Liver (tissue), 3 donors: ENCODE data around the gene SCUBE1.

Source experiments
- FOXA1 ChIP-seq: IDR thresholded peaks from 2 replicates; pipeline ENCODE4 v1.6.1; 2016; ENCODE audit warnings: antibody characterized with exemption
- GABPA ChIP-seq, 2 donors: IDR thresholded peaks in 1 of 2; conservative IDR thresholded peaks in 1 of 2; 2 replicates each; pipeline ENCODE4 v1.6.1; 2016; ENCODE audit warnings: antibody characterized with exemption in 2 of 2, mild to moderate bottlenecking in 1 of 2, moderate library complexity in 1 of 2
- HNF4A ChIP-seq, 2 donors: conservative IDR thresholded peaks; 2 replicates each; pipeline ENCODE4 v1.6.1; 2016; ENCODE audit warnings: antibody characterized with exemption in 2 of 2, mild to moderate bottlenecking in 2 of 2
- HNF4G ChIP-seq: IDR thresholded peaks from 2 replicates; pipeline ENCODE4 v1.6.1; 2016; ENCODE audit warnings: antibody characterized with exemption
- JUND ChIP-seq, 2 donors: IDR thresholded peaks; 2 replicates each; pipeline ENCODE4 v1.6.1; 2016; ENCODE audit warnings: antibody characterized with exemption in 2 of 2
- RAD21 ChIP-seq, 2 donors: IDR thresholded peaks; 2 replicates each; pipeline ENCODE4 v1.6.1; 2016; ENCODE audit warnings: antibody characterized with exemption in 2 of 2, mild to moderate bottlenecking in 2 of 2
- SP1 ChIP-seq: IDR thresholded peaks from 2 replicates; pipeline ENCODE4 v1.6.1; 2018; ENCODE audit warnings: antibody characterized with exemption, mild to moderate bottlenecking
- TAF1 ChIP-seq: conservative IDR thresholded peaks from 2 replicates; pipeline ENCODE4 v1.6.1; 2016; ENCODE audit warnings: antibody characterized with exemption, mild to moderate bottlenecking
- YY1 ChIP-seq: IDR thresholded peaks from 2 replicates; pipeline ENCODE4 v1.6.1; 2016; ENCODE audit warnings: antibody characterized with exemption, mild to moderate bottlenecking
- TF ChIP-seq, protein P1 (sequence below): fragments of 150-350 bp; IDR thresholded peaks from 2 replicates; pipeline ENCODE4 v1.5.1; 2017; ENCODE audit warnings: improper control_type of control experiment, low read depth, low read length; ENCODE audit not compliant: missing input control
- TF ChIP-seq, protein P2 (sequence below): IDR thresholded peaks from 2 replicates; pipeline ENCODE4 v1.6.1; 2016; ENCODE audit warnings: antibody characterized with exemption
- TF ChIP-seq, protein P3 (sequence below): IDR thresholded peaks from 2 replicates; pipeline ENCODE4 v1.6.1; 2016; ENCODE audit warnings: antibody characterized with exemption
- TF ChIP-seq, protein P4 (sequence below): IDR thresholded peaks from 2 replicates; pipeline ENCODE4 v1.6.1; 2016; ENCODE audit warnings: antibody characterized with exemption
- TF ChIP-seq, protein P5 (sequence below): IDR thresholded peaks from 2 replicates; pipeline ENCODE4 v1.6.1; 2016; ENCODE audit warnings: antibody characterized with exemption, mild to moderate bottlenecking
- donor health status: healthy.
- donor health status: healthy.

DNA sequence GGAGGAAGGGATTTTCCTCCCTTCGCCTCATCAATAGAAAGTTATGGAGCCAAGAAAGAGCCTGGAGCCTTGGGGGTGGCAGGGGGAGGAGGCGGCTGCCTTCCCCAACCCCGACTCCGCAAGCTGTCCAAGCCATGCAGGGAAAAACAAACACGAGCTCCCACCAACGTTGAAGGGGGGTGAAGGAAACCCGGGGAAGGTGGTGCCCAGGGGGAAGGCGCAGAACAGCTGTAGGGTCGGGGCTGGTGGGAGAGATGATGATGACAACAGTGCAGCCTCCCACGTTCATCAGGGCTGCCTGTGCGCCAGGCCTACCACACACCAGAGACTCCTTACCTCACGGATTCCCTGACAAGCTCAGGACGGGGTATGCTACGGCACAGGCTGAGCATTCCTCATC is 73.5 kb downstream of the SCUBE1 start:
- TF ChIP-seq YY1 = no peak
- TF ChIP-seq, protein P1, sequence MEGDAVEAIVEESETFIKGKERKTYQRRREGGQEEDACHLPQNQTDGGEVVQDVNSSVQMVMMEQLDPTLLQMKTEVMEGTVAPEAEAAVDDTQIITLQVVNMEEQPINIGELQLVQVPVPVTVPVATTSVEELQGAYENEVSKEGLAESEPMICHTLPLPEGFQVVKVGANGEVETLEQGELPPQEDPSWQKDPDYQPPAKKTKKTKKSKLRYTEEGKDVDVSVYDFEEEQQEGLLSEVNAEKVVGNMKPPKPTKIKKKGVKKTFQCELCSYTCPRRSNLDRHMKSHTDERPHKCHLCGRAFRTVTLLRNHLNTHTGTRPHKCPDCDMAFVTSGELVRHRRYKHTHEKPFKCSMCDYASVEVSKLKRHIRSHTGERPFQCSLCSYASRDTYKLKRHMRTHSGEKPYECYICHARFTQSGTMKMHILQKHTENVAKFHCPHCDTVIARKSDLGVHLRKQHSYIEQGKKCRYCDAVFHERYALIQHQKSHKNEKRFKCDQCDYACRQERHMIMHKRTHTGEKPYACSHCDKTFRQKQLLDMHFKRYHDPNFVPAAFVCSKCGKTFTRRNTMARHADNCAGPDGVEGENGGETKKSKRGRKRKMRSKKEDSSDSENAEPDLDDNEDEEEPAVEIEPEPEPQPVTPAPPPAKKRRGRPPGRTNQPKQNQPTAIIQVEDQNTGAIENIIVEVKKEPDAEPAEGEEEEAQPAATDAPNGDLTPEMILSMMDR = no peak
- TF ChIP-seq JUND (IDR thresholded peaks at IDR 0.05) = no peak
- TF ChIP-seq, protein P2, sequence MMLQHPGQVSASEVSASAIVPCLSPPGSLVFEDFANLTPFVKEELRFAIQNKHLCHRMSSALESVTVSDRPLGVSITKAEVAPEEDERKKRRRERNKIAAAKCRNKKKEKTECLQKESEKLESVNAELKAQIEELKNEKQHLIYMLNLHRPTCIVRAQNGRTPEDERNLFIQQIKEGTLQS = no peak
- TF ChIP-seq, protein P3, sequence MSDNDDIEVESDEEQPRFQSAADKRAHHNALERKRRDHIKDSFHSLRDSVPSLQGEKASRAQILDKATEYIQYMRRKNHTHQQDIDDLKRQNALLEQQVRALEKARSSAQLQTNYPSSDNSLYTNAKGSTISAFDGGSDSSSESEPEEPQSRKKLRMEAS = no peak
- TF ChIP-seq SP1 = no peak
- TF ChIP-seq TAF1 = no peak
- TF ChIP-seq GABPA (IDR thresholded peaks at IDR 0.05 in 1 of 2, conservative IDR thresholded peaks at IDR 0.05 in 1 of 2) = no peak
- TF ChIP-seq HNF4G = no peak
- TF ChIP-seq FOXA1 = no peak
- TF ChIP-seq, protein P4, sequence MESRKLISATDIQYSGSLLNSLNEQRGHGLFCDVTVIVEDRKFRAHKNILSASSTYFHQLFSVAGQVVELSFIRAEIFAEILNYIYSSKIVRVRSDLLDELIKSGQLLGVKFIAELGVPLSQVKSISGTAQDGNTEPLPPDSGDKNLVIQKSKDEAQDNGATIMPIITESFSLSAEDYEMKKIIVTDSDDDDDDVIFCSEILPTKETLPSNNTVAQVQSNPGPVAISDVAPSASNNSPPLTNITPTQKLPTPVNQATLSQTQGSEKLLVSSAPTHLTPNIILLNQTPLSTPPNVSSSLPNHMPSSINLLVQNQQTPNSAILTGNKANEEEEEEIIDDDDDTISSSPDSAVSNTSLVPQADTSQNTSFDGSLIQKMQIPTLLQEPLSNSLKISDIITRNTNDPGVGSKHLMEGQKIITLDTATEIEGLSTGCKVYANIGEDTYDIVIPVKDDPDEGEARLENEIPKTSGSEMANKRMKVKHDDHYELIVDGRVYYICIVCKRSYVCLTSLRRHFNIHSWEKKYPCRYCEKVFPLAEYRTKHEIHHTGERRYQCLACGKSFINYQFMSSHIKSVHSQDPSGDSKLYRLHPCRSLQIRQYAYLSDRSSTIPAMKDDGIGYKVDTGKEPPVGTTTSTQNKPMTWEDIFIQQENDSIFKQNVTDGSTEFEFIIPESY = no peak
- TF ChIP-seq HNF4A (conservative IDR thresholded peaks at IDR 0.05) = no peak
- no peak for TF ChIP-seq RAD21 (IDR thresholded peaks at IDR 0.05)
- TF ChIP-seq, protein P5, sequence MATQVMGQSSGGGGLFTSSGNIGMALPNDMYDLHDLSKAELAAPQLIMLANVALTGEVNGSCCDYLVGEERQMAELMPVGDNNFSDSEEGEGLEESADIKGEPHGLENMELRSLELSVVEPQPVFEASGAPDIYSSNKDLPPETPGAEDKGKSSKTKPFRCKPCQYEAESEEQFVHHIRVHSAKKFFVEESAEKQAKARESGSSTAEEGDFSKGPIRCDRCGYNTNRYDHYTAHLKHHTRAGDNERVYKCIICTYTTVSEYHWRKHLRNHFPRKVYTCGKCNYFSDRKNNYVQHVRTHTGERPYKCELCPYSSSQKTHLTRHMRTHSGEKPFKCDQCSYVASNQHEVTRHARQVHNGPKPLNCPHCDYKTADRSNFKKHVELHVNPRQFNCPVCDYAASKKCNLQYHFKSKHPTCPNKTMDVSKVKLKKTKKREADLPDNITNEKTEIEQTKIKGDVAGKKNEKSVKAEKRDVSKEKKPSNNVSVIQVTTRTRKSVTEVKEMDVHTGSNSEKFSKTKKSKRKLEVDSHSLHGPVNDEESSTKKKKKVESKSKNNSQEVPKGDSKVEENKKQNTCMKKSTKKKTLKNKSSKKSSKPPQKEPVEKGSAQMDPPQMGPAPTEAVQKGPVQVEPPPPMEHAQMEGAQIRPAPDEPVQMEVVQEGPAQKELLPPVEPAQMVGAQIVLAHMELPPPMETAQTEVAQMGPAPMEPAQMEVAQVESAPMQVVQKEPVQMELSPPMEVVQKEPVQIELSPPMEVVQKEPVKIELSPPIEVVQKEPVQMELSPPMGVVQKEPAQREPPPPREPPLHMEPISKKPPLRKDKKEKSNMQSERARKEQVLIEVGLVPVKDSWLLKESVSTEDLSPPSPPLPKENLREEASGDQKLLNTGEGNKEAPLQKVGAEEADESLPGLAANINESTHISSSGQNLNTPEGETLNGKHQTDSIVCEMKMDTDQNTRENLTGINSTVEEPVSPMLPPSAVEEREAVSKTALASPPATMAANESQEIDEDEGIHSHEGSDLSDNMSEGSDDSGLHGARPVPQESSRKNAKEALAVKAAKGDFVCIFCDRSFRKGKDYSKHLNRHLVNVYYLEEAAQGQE = no peak
